Heart left ventricle (tissue), 13 donors: Measurements from ENCODE around the gene TEX2.

Experiments used
- POLR2A ChIP-seq, 2 donors: fragments of 450-650 bp; IDR thresholded peaks; one replicate each; pipeline ENCODE4 v1.6.1; 2017; ENCODE audit warnings: antibody characterized with exemption in 2 of 2, mild to moderate bottlenecking in 2 of 2, moderate library complexity in 2 of 2
- TF ChIP-seq, protein P1 (sequence below), 12 donors: fragments of 200-600 bp; sonication (generic) in 4 of 12; IDR thresholded peaks; one replicate each; pipeline versions ENCODE4 v1.5.0 to v1.8.0; 2018 to 2022; ENCODE audit warnings: antibody characterized with exemption in 12 of 12, mild to moderate bottlenecking in 5 of 12
- donor health status: ischemic (EF 13 %, LVEDD 7.1; RV severe dilation, severe dysfunction).
- donor health status: DM: no; HTN: yes; CAD: no.
- donor health status: DM: no; HTN: no; CAD: no.
- donor health status: ischemic (EF 25% LVEDD 6.9; RV normal size, moderate dysfunction).
- donor health status: ischemic (EF 25% LVEDD 5.7; RV mildly dilated, moderate dysfunction).
- donor health status: ischemic (EF 35%, LVEDD 5.7; RV mildly dilated, moderate dysfunction).
- donor health status: nonischemic (EF 11% LVEDD 7.7; RV severe dilation, severe dysfunction).
- donor health status: DM: yes; HTN: yes; CAD: no.
- donor health status: PGD.
- donor health status: ischemic (EF 29% LVEDD 5.4; RV normal size, mild dysfunction).
- donor health status: nonischemic (EF 23%, LVEDD 6.1; RV moderate dilation, normal function).

DNA sequence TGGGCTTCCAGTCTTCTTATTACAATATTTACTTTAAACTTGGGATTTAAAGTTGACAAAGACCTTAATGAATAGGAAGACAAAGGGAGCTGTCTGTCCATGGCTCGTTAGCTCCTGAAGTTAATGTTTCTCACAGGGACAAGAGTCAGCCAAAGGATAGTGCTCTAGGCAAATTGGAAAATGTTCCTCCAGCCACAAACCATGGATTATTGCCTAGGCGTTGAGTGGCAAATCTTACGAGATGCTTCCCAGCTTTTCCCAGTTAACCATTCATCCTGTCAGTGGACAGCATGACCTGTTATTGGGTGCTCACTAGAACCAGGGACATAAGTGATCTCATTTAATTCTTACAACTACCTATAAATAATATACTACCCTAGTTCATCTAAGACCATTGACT is 3.6 kb downstream of the TEX2 start:
- TF ChIP-seq, protein P1, sequence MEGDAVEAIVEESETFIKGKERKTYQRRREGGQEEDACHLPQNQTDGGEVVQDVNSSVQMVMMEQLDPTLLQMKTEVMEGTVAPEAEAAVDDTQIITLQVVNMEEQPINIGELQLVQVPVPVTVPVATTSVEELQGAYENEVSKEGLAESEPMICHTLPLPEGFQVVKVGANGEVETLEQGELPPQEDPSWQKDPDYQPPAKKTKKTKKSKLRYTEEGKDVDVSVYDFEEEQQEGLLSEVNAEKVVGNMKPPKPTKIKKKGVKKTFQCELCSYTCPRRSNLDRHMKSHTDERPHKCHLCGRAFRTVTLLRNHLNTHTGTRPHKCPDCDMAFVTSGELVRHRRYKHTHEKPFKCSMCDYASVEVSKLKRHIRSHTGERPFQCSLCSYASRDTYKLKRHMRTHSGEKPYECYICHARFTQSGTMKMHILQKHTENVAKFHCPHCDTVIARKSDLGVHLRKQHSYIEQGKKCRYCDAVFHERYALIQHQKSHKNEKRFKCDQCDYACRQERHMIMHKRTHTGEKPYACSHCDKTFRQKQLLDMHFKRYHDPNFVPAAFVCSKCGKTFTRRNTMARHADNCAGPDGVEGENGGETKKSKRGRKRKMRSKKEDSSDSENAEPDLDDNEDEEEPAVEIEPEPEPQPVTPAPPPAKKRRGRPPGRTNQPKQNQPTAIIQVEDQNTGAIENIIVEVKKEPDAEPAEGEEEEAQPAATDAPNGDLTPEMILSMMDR (IDR thresholded peaks at IDR 0.05) = no peak
- no peak for TF ChIP-seq POLR2A (IDR thresholded peaks at IDR 0.05)
